Kidney epithelial cell (primary cell): ENCODE measurements around the gene CLCN4. TPM values are rescaled to one million over a fixed set of nuclear protein-coding genes. Genes with fewer than 3 reads are reported as not detected.

Source experiments
- DNase-seq: peaks from one replicate; pipeline ENCODE4 v3.0.0-alpha.2; 2010; ENCODE audit warnings: low read depth
- H3K27me3 ChIP-seq: 2 replicates; pipeline ENCODE4 v1.6.0; 2011; ENCODE audit warnings: low read length; ENCODE audit not compliant: control insufficient read depth, insufficient read depth
- H3K36me3 ChIP-seq: 2 replicates; pipeline ENCODE4 v1.5.1; 2011; ENCODE audit warnings: low read length; ENCODE audit not compliant: control insufficient read depth, insufficient read depth
- H3K4me3 ChIP-seq: 2 replicates; pipeline ENCODE4 v1.5.1; 2011; ENCODE audit warnings: low read depth, mild to moderate bottlenecking, control low read depth, low read length
- total RNA-seq: library from RNA; depleted of rRNA; stranded (reverse); fragments of >200 nt; gene quantifications from 2 replicates; pipeline ENCODE4 v1.2.3, GENCODE V29; 2015
- TF ChIP-seq, protein P1 (sequence below): IDR thresholded peaks from 2 replicates; pipeline ENCODE4 v1.5.1; 2011; ENCODE audit warnings: mild to moderate bottlenecking, moderate library complexity, low read length, control low read depth, inconsistent platforms; ENCODE audit not compliant: insufficient read depth, poor library complexity, severe bottlenecking

Gene CLCN4
- total RNA-seq, 1 donor from 2014 or later, result 7.3 TPM

DNA sequence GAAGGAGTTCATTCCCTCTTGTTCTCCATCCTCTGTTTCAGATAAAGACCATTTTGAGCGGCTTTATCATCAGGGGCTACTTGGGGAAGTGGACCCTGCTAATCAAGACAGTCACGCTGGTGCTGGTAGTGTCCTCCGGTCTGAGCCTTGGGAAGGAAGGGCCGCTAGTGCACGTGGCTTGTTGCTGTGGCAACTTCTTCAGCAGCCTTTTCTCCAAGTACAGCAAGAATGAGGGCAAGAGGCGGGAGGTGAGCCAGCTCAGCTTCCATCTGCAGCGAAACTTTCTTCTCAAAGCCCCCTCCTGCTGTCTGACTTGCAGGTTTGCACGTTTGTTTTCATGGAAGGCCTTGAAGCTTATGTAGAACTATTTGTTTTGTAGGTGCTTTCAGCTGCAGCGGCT is 49.5 kb downstream of the CLCN4 start:
- Histone ChIP-seq H3K4me3 (no peak overlapping the region), H3K36me3 (no peaks in the 10 kb centered on the region), H3K27me3 (no peaks in the 10 kb centered on the region)
- TF ChIP-seq, protein P1, sequence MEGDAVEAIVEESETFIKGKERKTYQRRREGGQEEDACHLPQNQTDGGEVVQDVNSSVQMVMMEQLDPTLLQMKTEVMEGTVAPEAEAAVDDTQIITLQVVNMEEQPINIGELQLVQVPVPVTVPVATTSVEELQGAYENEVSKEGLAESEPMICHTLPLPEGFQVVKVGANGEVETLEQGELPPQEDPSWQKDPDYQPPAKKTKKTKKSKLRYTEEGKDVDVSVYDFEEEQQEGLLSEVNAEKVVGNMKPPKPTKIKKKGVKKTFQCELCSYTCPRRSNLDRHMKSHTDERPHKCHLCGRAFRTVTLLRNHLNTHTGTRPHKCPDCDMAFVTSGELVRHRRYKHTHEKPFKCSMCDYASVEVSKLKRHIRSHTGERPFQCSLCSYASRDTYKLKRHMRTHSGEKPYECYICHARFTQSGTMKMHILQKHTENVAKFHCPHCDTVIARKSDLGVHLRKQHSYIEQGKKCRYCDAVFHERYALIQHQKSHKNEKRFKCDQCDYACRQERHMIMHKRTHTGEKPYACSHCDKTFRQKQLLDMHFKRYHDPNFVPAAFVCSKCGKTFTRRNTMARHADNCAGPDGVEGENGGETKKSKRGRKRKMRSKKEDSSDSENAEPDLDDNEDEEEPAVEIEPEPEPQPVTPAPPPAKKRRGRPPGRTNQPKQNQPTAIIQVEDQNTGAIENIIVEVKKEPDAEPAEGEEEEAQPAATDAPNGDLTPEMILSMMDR, result no peak
- DNase-seq, result no peak

GRCh38 chrX:10208281-10208856 is 51.6 kb downstream of the CLCN4 start:
- TF ChIP-seq, protein P1, result no peak
- Histone ChIP-seq H3K36me3 (no peaks in the 10 kb centered on the region), H3K4me3 (no peak overlapping the region), H3K27me3 (no peaks in the 10 kb centered on the region)
- DNase-seq, result no peak

- no peak for DNase-seq
- H3K4me3 ChIP-seq, result no peak overlapping the region
- H3K27me3 ChIP-seq, result no peaks in the 10 kb centered on the region
- TF ChIP-seq, protein P1, result no peak
- no peaks in the 10 kb centered on the region for H3K36me3 ChIP-seq
Measured at GRCh38 chrX:10208953-10209352, 52.2 kb downstream of the CLCN4 start.

DNA sequence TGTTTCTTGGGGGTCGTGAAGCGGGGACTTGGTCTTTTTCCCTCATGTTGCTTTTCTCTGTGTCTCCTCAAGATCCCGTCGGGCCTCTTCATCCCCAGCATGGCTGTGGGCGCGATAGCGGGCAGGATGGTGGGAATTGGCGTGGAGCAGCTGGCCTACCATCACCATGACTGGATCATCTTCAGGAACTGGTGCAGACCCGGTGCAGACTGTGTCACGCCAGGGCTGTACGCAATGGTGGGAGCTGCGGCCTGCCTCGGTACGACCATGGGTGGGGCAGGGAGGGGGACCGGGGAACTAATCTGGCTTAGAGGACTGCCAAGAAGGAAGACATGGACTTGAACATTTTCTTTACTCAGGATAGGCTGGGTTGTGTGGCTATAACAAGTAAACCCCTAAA is 55.6 kb downstream of the CLCN4 start:
- Histone ChIP-seq H3K27me3 (no peaks in the 10 kb centered on the region), H3K4me3 (no peak overlapping the region), H3K36me3 (no peaks in the 10 kb centered on the region)
- TF ChIP-seq, protein P1, result no peak
- DNase-seq, result no peak

DNA sequence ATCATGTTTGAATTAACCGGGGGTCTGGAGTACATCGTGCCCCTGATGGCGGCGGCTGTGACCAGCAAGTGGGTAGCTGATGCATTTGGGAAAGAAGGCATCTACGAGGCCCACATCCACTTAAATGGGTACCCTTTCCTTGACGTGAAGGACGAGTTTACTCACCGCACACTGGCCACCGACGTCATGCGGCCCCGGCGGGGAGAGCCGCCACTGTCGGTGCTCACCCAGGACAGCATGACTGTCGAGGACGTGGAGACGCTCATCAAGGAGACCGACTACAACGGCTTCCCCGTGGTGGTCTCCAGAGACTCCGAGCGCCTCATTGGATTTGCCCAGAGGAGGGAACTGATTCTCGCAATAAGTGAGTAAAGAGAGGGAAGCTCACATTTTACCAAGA is 56.9 kb downstream of the CLCN4 start:
- no peak overlapping the region for H3K4me3 ChIP-seq
- no peaks in the 10 kb centered on the region for H3K27me3 ChIP-seq
- no peaks in the 10 kb centered on the region for H3K36me3 ChIP-seq
- DNase-seq, result no peak
- TF ChIP-seq, protein P1, result no peak

GRCh38 chrX:10216208-10216607 is 59.4 kb downstream of the CLCN4 start:
- no peak for DNase-seq
- H3K4me3 ChIP-seq, result no peak overlapping the region
- no peaks in the 10 kb centered on the region for H3K27me3 ChIP-seq
- H3K36me3 ChIP-seq, result no peaks in the 10 kb centered on the region
- TF ChIP-seq, protein P1, result no peak
